Heart left ventricle (tissue), 16 donors: ENCODE measurements around the gene CA9. TPM values are rescaled to one million over a fixed set of nuclear protein-coding genes. Genes with fewer than 3 reads are reported as not detected.
A peak's percentile ranks its signal among the peaks of the same experiment; 100 is the strongest.

Experiments
- ATAC-seq, 4 donors: fragments of 200-7000 bp; cut with Tn5 transposase; one replicate each; pipeline ENCODE4 v1.9.1; 2020 to 2022; ENCODE audit warnings: moderate library complexity in 4 of 4, mild to moderate bottlenecking in 3 of 4, moderate number of reproducible peaks in 1 of 4
- DNase-seq, 5 donors: peaks; one replicate each; pipeline ENCODE4 v3.0.0-alpha.2; 2020
- H3K27ac ChIP-seq, 12 donors: fragments of 200-600 bp; sonication (generic) in 4 of 12; one replicate each; pipeline versions ENCODE4 v1.5.0 to v1.8.0; 2016 to 2022; ENCODE audit warnings: mild to moderate bottlenecking in 2 of 12
- H3K27me3 ChIP-seq, 9 donors: fragments of 200-600 bp; sonication (generic) in 2 of 9; one replicate each; pipeline versions ENCODE4 v1.5.1 to v1.8.0; 2016 to 2022; ENCODE audit warnings: mild to moderate bottlenecking in 3 of 9
- H3K36me3 ChIP-seq, 9 donors: fragments of 200-600 bp; sonication (generic) in 2 of 9; one replicate each; pipeline versions ENCODE4 v1.5.0 to v1.8.0; 2018 to 2022; ENCODE audit warnings: mild to moderate bottlenecking in 2 of 9
- H3K4me1 ChIP-seq, 12 donors: fragments of 200-600 bp; sonication (generic) in 4 of 12; one replicate each; pipeline versions ENCODE4 v1.5.0 to v1.8.0; 2016 to 2022; ENCODE audit warnings: mild to moderate bottlenecking in 3 of 12
- H3K4me3 ChIP-seq, 12 donors: fragments of 200-600 bp; sonication (generic) in 4 of 12; one replicate each; pipeline versions ENCODE4 v1.5.0 to v1.8.0; 2017 to 2022; ENCODE audit warnings: mild to moderate bottlenecking in 9 of 12, moderate library complexity in 4 of 12
- H3K9me3 ChIP-seq, 12 donors: fragments of 200-600 bp; sonication (generic) in 4 of 12; one replicate each; pipeline versions ENCODE4 v1.5.0 to v1.8.0; 2016 to 2022; ENCODE audit warnings: mild to moderate bottlenecking in 1 of 12
- CTCF ChIP-seq, 12 donors: fragments of 200-600 bp; sonication (generic) in 4 of 12; IDR thresholded peaks; one replicate each; pipeline versions ENCODE4 v1.5.0 to v1.8.0; 2018 to 2022; ENCODE audit warnings: antibody characterized with exemption in 12 of 12, mild to moderate bottlenecking in 5 of 12
- POLR2A ChIP-seq, 2 donors: fragments of 450-650 bp; IDR thresholded peaks; one replicate each; pipeline ENCODE4 v1.6.1; 2017; ENCODE audit warnings: antibody characterized with exemption in 2 of 2, mild to moderate bottlenecking in 2 of 2, moderate library complexity in 2 of 2
- WGBS, 4 donors: extraction: QIAGEN DNeasy Blood & Tissue Kit in 2 of 4; methylation state at CpG; one replicate each; pipeline versions ENCODE4 v1.1.5 to v1.1.7; 2013 to 2018; 5-methylcytosine and 5-hydroxymethylcytosine counted together
- intact Hi-C, 10 donors: fragments of 100-400 bp; cut with DNase I; formaldehyde crosslinking; loops; one replicate each; pipeline versions ENCODE4 v1.11.1 to v1.14.2; 2022
- polyA plus RNA-seq, 2 donors: library from polyadenylated mRNA; stranded (reverse); fragments of 200-250 nt; gene quantifications; one replicate each; pipeline ENCODE4 v1.2.3, GENCODE V29; 2013
- total RNA-seq, 9 donors: library from RNA; depleted of rRNA in 2 of 9; stranded (reverse); fragments of >200 nt in 2 of 9; fragmentation: NEBNext Ultra II Directional in 3 of 9; extraction: Animal tissue kit (Norgen Biotek cat#: 25700) in 3 of 9; gene quantifications; one replicate each; pipeline versions ENCODE4 v1.1.0 to v1.2.4, GENCODE V29; 2016 to 2023
- donor health status: ischemic (EF 13 %, LVEDD 7.1; RV severe dilation, severe dysfunction).
- donor health status: healthy with polysubstance abuse.
- donor health status: DM: no; HTN: yes; CAD: no.
- donor health status: DM: no; HTN: no; CAD: no.
- donor health status: ischemic (EF 25% LVEDD 6.9; RV normal size, moderate dysfunction).
- donor health status: ischemic (EF 25% LVEDD 5.7; RV mildly dilated, moderate dysfunction).
- donor health status: healthy.
- donor health status: DM: yes; HTN: yes; CAD: no.
- donor health status: ischemic (EF 35%, LVEDD 5.7; RV mildly dilated, moderate dysfunction).
- donor health status: nonischemic (EF 11% LVEDD 7.7; RV severe dilation, severe dysfunction).
- donor health status: DM: yes; HTN: yes; CAD: no.
- donor health status: PGD.
- donor health status: ischemic (EF 29% LVEDD 5.4; RV normal size, mild dysfunction).
- donor health status: nonischemic (EF 23%, LVEDD 6.1; RV moderate dilation, normal function).

Gene CA9
- total and polyA plus RNA-seq, 11 donors = 0.23 to 13.9 (median 0.54) TPM; not detected in 6

DNA sequence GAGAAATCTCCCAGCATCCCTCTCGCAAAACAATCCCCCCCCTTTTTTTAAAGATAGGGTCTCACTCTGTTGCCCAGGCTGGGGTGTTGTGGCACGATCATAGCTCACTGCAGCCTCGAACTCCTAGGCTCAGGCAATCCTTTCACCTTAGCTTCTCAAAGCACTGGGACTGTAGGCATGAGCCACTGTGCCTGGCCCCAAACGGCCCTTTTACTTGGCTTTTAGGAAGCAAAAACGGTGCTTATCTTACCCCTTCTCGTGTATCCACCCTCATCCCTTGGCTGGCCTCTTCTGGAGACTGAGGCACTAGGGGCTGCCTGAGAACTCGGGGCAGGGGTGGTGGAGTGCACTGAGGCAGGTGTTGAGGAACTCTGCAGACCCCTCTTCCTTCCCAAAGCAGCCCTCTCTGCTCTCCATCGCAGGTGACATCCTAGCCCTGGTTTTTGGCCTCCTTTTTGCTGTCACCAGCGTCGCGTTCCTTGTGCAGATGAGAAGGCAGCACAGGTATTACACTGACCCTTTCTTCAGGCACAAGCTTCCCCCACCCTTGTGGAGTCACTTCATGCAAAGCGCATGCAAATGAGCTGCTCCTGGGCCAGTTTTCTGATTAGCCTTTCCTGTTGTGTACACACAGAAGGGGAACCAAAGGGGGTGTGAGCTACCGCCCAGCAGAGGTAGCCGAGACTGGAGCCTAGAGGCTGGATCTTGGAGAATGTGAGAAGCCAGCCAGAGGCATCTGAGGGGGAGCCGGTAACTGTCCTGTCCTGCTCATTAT, 6.8 kb downstream of the CA9 start:
- Histone ChIP-seq H3K9me3 (no peaks in the 10 kb centered on the region), H3K4me3 (no peak overlapping the region), H3K4me1 (peaks cover 0 to 23% (median 10%) of the 10 kb centered on the region in 12 donors), H3K36me3 (peaks cover 0 to 41% (median 35%) of the 10 kb centered on the region in 9 donors), H3K27ac (peak overlapping the region in 1 of 12 donors; percentile 98), H3K27me3 (peaks cover 0 to 5% (median 0%) of the 10 kb centered on the region in 9 donors)
- TF ChIP-seq CTCF (IDR thresholded peaks at IDR 0.05) (no peak), POLR2A (IDR thresholded peaks at IDR 0.05) (no peak)
- ATAC-seq (peak in 2 of 4 donors; percentile 8 to 16), DNase-seq (no peak)
- intact Hi-C loops = no loop called here
- WGBS, 4 donors = 50 to 53% (median 51%) methylated on average over 15 of the region's 15 CpGs

- H3K9me3 ChIP-seq = no peaks in the 10 kb centered on the region
- intact Hi-C loops = no loop called here
- 40 to 69% (median 65%) methylated on average over 1 to 3 of the region's 3 CpGs; no CpG with 5 or more reads in 1 of the 4 donors for WGBS, 4 donors
- H3K36me3 ChIP-seq = peaks cover 0 to 47% (median 38%) of the 10 kb centered on the region in 9 donors
- TF ChIP-seq CTCF (IDR thresholded peaks at IDR 0.05) (no peak), POLR2A (IDR thresholded peaks at IDR 0.05) (no peak)
- no peak for DNase-seq
- peaks cover 0 to 24% (median 10%) of the 10 kb centered on the region in 12 donors for H3K4me1 ChIP-seq
- H3K27ac ChIP-seq = peak overlapping the region in 1 of 12 donors; percentile 98
- H3K27me3 ChIP-seq = no peaks in the 10 kb centered on the region
- ATAC-seq = peak in 1 of 4 donors; percentile 6
- no peak overlapping the region for H3K4me3 ChIP-seq
Observed at GRCh38 chr9:35681341-35682002, 7.7 kb downstream of the CA9 start.

- peaks cover 2 to 28% (median 15%) of the 10 kb centered on the region in 12 donors for H3K4me1 ChIP-seq
- TF ChIP-seq POLR2A (IDR thresholded peaks at IDR 0.05) (no peak), CTCF (IDR thresholded peaks at IDR 0.05) (no peak)
- intact Hi-C loops = no loop called here
- ATAC-seq (no peak), DNase-seq (no peak)
- WGBS, 4 donors = 63 to 75% (median 74%) methylated on average over 6 of the region's 6 CpGs
- H3K4me3 ChIP-seq = no peak overlapping the region
- H3K27me3 ChIP-seq = no peaks in the 10 kb centered on the region
- H3K36me3 ChIP-seq = peaks cover 0 to 47% (median 38%) of the 10 kb centered on the region in 9 donors
- H3K27ac ChIP-seq = peak overlapping the region in 1 of 12 donors; percentile 98
- H3K9me3 ChIP-seq = no peaks in the 10 kb centered on the region
Observed at GRCh38 chr9:35682051-35682450, 8.3 kb downstream of the CA9 start.
